Endothelial cell of umbilical vein (primary cell): ENCODE results near the gene INHBC. TPM values are rescaled to one million over a fixed set of nuclear protein-coding genes. Genes with fewer than 3 reads are reported as not detected.

Source experiments
- BruUV-seq: library from RNA; stranded (reverse); fragments of 400-500 nt; replicated peaks from 2 replicates; lab custom pipeline; 2021; lab: Mats Ljungman, UMichigan
- CTCF ChIA-PET: fragments of 300-600, 350-600 bp; sonication (Branson Sonifier 250); formaldehyde crosslinking; loops from one replicate; lab custom pipeline; 2021; ENCODE audit warnings: antibody characterized with exemption, inconsistent platforms; lab: Charles Lee
- POLR2A ChIA-PET: fragments of 300-600, 350-600 bp; sonication (Branson Sonifier 250); formaldehyde crosslinking; loops from one replicate; lab custom pipeline; 2021; ENCODE audit warnings: antibody characterized with exemption, inconsistent platforms; lab: Charles Lee
- DNase-seq: peaks from one replicate; pipeline ENCODE4 v3.0.0-alpha.2; 2011; ENCODE audit warnings: low read depth, low spot score
- FAIRE-seq: peaks from 2 replicates; lab custom pipeline; 2011; peaks lifted over from hg19 to GRCh38; lab: Jason Lieb, UNC
- H2AFZ ChIP-seq: 2 replicates; pipeline ENCODE4 v1.6.0; 2012; ENCODE audit warnings: low read depth, low read length, control low read depth, inconsistent platforms
- H3K27ac ChIP-seq: 2 replicates; pipeline ENCODE4 v1.5.1; 2011; ENCODE audit warnings: low read depth, mild to moderate bottlenecking, control low read depth, low read length, moderate library complexity; ENCODE audit not compliant: insufficient read depth
- H3K27me3 ChIP-seq, 2 experiments: 2 replicates each; pipeline versions ENCODE4 v1.6.0 to v1.6.1; 2011; ENCODE audit warnings: low read length in 2 of 2, mixed read lengths in 1 of 2; ENCODE audit not compliant: control insufficient read depth in 2 of 2, insufficient read depth in 2 of 2
- H3K36me3 ChIP-seq, 2 experiments: 2 replicates in 1 of 2; 3 replicates in 1 of 2; pipeline ENCODE4 v1.5.1; 2011; ENCODE audit warnings: low read length in 2 of 2, mild to moderate bottlenecking in 1 of 2, moderate library complexity in 1 of 2; ENCODE audit not compliant: control insufficient read depth in 2 of 2, insufficient read depth in 2 of 2; ENCODE audit errors: extremely low read depth in 1 of 2
- H3K4me1 ChIP-seq: 3 replicates; pipeline ENCODE4 v1.5.1; 2011; ENCODE audit warnings: mild to moderate bottlenecking, low read length; ENCODE audit not compliant: control insufficient read depth, insufficient read depth; ENCODE audit errors: extremely low read depth
- H3K4me2 ChIP-seq: 2 replicates; pipeline ENCODE4 v1.6.1; 2011; ENCODE audit warnings: low read length, control low read depth, mixed read lengths; ENCODE audit not compliant: insufficient read depth
- H3K4me3 ChIP-seq, 3 experiments: fragments of 200-600 bp in 1 of 3; sonication (generic), shearing (Covaris generic) in 1 of 3; replicated peaks in 1 of 3; 2 replicates each; pipeline ENCODE4 v1.5.1; 2011 to 2016; ENCODE audit warnings: control low read depth in 3 of 3, low read length in 3 of 3, mild to moderate bottlenecking in 2 of 3, inconsistent platforms in 1 of 3, low read depth in 1 of 3, moderate library complexity in 1 of 3; ENCODE audit not compliant: insufficient read depth in 1 of 3
- H3K79me2 ChIP-seq: 2 replicates; pipeline ENCODE4 v1.6.0; 2012; ENCODE audit warnings: low read length, inconsistent platforms; ENCODE audit not compliant: control insufficient read depth, insufficient read depth
- H3K9ac ChIP-seq: replicated peaks from 2 replicates; pipeline ENCODE3; 2011; ENCODE audit warnings: low read length, control low read depth; ENCODE audit not compliant: insufficient read depth; ENCODE audit errors: extremely low read depth
- H3K9me1 ChIP-seq: replicated peaks from 3 replicates; pipeline ENCODE4 v1.6.0; 2011; ENCODE audit warnings: mild to moderate bottlenecking, low read length; ENCODE audit not compliant: control insufficient read depth, insufficient read depth; ENCODE audit errors: extremely low read depth
- H3K9me3 ChIP-seq: replicated peaks from 2 replicates; pipeline ENCODE4 v1.5.1; 2012; ENCODE audit warnings: low read length, inconsistent platforms; ENCODE audit not compliant: control insufficient read depth, insufficient read depth
- H4K20me1 ChIP-seq: replicated peaks from 2 replicates; pipeline ENCODE3; 2011; ENCODE audit warnings: mild to moderate bottlenecking, low read length; ENCODE audit not compliant: control insufficient read depth, insufficient read depth; ENCODE audit errors: extremely low read depth
- EZH2 ChIP-seq: IDR thresholded peaks from 2 replicates; pipeline ENCODE4 v1.6.1; 2012; ENCODE audit warnings: borderline replicate concordance, low read depth, mild to moderate bottlenecking, moderate library complexity, low read length, inconsistent platforms; ENCODE audit not compliant: severe bottlenecking
- FOS ChIP-seq: IDR thresholded peaks from 2 replicates; pipeline ENCODE4 v1.6.1; 2011; ENCODE audit warnings: mild to moderate bottlenecking, low read length, moderate library complexity, borderline replicate concordance; ENCODE audit not compliant: insufficient read depth
- GATA2 ChIP-seq: IDR thresholded peaks from 2 replicates; pipeline ENCODE4 v1.7.0; 2011; ENCODE audit warnings: low read depth, mild to moderate bottlenecking, moderate library complexity, mixed read lengths, low read length; ENCODE audit not compliant: insufficient read length, insufficient read depth
- JUN ChIP-seq: IDR thresholded peaks from 2 replicates; pipeline ENCODE4 v1.6.1; 2011; ENCODE audit warnings: borderline replicate concordance, low read depth; ENCODE audit not compliant: insufficient read length, insufficient read depth
- MYC ChIP-seq: IDR thresholded peaks from one replicate; pipeline ENCODE4 v1.6.1; 2011; ENCODE audit warnings: mild to moderate bottlenecking, low read depth, low read length
- POLR2A ChIP-seq: IDR thresholded peaks from 2 replicates; pipeline ENCODE4 v1.6.1; 2012; ENCODE audit warnings: low read depth, mild to moderate bottlenecking, control low read depth, low read length
- POLR2AphosphoS5 ChIP-seq: IDR thresholded peaks from 2 replicates; pipeline ENCODE4 v1.6.1; 2012; ENCODE audit warnings: low read depth, mild to moderate bottlenecking, control low read depth, low read length, moderate library complexity; ENCODE audit not compliant: insufficient read depth
- dilution Hi-C: fragments of 300-500 bp; cut with MboI; formaldehyde crosslinking; loops from one replicate; pipeline ENCODE4 v1.15.0; 2019; ENCODE audit warnings: low sequenced_read_pairs; ENCODE audit not compliant: extremely low pct_ligation_motif_present
- intact Hi-C: fragments of 100-400 bp; cut with micrococcal nuclease; formaldehyde crosslinking; loops from one replicate; pipeline ENCODE4 v1.10.0; 2022
- polyA plus RNA-seq, 4 experiments: library from polyadenylated mRNA; depleted of rRNA in 3 of 4; stranded (reverse) in 3 of 4; unstranded in 1 of 4; fragments of >200 nt; gene quantifications; 2 replicates each; pipeline versions ENCODE4 v1.2.1 to v1.2.3, GENCODE V29; 2011 to 2012; ENCODE audit warnings: missing spikeins in 1 of 4
- total RNA-seq: library from RNA; stranded (reverse); gene quantifications from 2 replicates; pipeline ENCODE4 v1.2.3, GENCODE V29; 2021
- TF ChIP-seq, protein P1 (sequence below), 2 donors: IDR thresholded peaks; 1 replicate in 1 of 2; 2 replicates in 1 of 2; pipeline ENCODE4 v1.5.1; 2011; ENCODE audit warnings: low read length in 2 of 2, mild to moderate bottlenecking in 2 of 2, moderate library complexity in 2 of 2, control low read depth in 1 of 2, inconsistent platforms in 1 of 2, low read depth in 1 of 2; ENCODE audit not compliant: insufficient read depth in 1 of 2; ENCODE audit errors: extremely low read depth in 1 of 2
- TF ChIP-seq, protein P2 (sequence below): IDR thresholded peaks from 2 replicates; pipeline ENCODE4 v1.6.1; 2011; ENCODE audit not compliant: insufficient read depth, insufficient read length

Gene INHBC
- total and polyA plus RNA-seq, 2 donors (not counting 3 experiments of a cell fraction or from before 2014, with no cell fraction given) = not detected

DNA sequence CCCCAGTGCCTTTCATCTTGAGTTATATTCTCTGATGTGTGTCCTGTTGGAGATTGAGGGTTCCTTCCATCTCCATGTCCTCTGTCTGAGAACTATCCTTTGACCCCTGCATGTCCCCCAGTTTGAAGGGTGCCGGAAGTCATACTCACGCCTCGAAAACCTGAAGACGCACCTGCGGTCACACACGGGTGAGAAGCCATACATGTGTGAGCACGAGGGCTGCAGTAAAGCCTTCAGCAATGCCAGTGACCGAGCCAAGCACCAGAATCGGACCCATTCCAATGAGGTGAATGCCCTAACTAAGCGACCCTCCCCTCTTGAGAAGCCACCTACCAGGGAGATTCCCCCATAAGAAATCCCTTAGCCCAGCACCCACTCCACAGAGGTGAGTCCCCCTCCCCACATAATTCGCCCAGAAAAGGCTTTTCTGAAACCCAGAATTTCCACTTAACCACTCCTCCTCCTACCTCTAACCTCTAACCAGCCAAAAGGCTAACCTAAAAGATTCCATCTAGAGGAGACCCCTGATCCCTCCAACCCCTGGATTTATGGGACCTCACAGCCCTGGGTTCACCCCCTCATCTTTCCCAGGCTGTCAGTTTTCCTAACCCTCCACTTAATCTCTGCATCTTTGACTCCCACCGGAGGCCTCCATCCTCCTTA, 32.8 kb downstream of the INHBC start:
- dilution Hi-C loops (no loop called here), intact Hi-C loops (no loop called here)
- BruUV-seq = no TSS peak
- H4K20me1 ChIP-seq = no peaks in the 10 kb centered on the region
- no peaks in the 10 kb centered on the region for H3K9me1 ChIP-seq
- no peak overlapping the region for H3K27ac ChIP-seq
- H3K9me3 ChIP-seq = no peaks in the 10 kb centered on the region
- H3K4me2 ChIP-seq = no peak overlapping the region
- H3K79me2 ChIP-seq = no peaks in the 10 kb centered on the region
- H3K27me3 ChIP-seq = peaks cover 16 to 19% of the 10 kb centered on the region in 2 experiments
- H3K4me1 ChIP-seq = no peaks in the 10 kb centered on the region
- ChIA-PET CTCF (no interaction called here), POLR2A (no interaction called here)
- DNase-seq = no peak
- H3K4me3 ChIP-seq = no peak overlapping the region
- H3K36me3 ChIP-seq = no peaks in the 10 kb centered on the region
- TF ChIP-seq MYC = no peak
- TF ChIP-seq, protein P1, sequence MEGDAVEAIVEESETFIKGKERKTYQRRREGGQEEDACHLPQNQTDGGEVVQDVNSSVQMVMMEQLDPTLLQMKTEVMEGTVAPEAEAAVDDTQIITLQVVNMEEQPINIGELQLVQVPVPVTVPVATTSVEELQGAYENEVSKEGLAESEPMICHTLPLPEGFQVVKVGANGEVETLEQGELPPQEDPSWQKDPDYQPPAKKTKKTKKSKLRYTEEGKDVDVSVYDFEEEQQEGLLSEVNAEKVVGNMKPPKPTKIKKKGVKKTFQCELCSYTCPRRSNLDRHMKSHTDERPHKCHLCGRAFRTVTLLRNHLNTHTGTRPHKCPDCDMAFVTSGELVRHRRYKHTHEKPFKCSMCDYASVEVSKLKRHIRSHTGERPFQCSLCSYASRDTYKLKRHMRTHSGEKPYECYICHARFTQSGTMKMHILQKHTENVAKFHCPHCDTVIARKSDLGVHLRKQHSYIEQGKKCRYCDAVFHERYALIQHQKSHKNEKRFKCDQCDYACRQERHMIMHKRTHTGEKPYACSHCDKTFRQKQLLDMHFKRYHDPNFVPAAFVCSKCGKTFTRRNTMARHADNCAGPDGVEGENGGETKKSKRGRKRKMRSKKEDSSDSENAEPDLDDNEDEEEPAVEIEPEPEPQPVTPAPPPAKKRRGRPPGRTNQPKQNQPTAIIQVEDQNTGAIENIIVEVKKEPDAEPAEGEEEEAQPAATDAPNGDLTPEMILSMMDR (IDR thresholded peaks at IDR 0.05; ENCODE audit: extremely low read depth in 1 of 2, insufficient read depth in 1 of 2, low read depth in 1 of 2, low read length in 2 of 2) = no peak
- TF ChIP-seq POLR2A = no peak
- TF ChIP-seq POLR2AphosphoS5 = no peak
- no peak for TF ChIP-seq JUN
- TF ChIP-seq, protein P2, sequence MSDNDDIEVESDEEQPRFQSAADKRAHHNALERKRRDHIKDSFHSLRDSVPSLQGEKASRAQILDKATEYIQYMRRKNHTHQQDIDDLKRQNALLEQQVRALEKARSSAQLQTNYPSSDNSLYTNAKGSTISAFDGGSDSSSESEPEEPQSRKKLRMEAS = no peak
- no peak for TF ChIP-seq EZH2
- no peak for TF ChIP-seq GATA2
- TF ChIP-seq FOS = no peak
- no peak for FAIRE-seq
- H3K9ac ChIP-seq = no peak overlapping the region
- no peak overlapping the region for H2AFZ ChIP-seq
